GM11168 (cell line): ENCODE results near the gene BIN2.

Source experiments
- in situ Hi-C: fragments of 300-500 bp; cut with MboI; formaldehyde crosslinking; loops from one replicate; pipeline ENCODE4 v1.12.0; 2022; ENCODE audit warnings: low sequenced_read_pairs; ENCODE audit not compliant: unreplicated experiment

Gene BIN2

DNA sequence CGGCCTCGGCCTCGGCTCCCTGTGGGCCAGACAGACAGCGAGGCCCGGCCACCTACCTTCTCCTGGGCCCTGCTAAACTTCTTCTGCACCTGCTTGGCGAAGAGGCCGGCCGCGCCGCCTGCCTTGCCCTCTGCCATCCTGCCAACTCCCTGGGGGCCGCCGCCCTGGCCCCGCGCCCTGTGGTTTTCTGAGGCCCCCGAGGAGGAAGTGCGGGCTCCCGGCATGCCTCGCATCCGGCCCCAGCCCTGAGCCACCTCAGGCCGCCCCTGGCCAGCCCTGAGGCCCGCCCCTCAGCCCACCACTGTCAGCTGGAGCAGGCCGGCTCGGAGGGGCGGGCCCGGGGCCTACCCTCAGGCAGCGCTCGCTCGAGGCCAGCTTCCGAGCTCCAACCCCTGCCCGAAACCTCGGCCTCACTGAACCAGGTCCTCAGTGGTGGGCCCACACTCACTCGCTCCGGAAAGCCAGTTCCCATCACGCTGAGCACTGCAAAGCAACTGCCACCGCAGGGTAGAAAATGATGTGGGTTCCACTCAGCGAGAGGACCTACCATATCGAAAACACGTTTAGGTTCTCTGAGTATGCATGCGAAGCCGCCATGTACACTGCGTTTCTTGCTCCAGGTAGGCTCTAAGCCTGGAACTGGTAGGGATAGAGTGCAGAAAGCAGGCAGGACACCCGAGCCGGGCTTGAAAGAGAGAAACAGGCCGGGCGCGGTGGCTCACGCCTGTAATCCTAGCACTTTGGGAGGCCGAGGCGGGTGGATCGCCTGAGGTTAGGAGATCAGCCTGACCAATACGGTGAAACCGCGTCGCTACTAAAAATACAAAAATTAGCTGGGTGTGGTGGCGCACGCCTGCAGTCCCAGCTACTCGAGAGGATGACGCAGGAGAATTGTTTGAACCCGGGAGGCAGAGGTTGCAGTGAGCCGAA is at the start of gene BIN2:
TSS of gene BIN2 (minus strand) at position 209 of the 930 bp plus-strand sequence. CDS start at position 137, 72 bp downstream.
- in situ Hi-C loops, result no loop called here

GRCh38 chr12:51373187-51373586 is 49.2 kb upstream of the BIN2 start:
- in situ Hi-C loops, result no loop called here

GRCh38 chr12:51372021-51372420 is 48.0 kb upstream of the BIN2 start:
- in situ Hi-C loops, result no loop called here

- in situ Hi-C loops, result no loop called here
These were observed 47.5 kb upstream of the BIN2 start for GRCh38 chr12:51371295-51371953.

DNA sequence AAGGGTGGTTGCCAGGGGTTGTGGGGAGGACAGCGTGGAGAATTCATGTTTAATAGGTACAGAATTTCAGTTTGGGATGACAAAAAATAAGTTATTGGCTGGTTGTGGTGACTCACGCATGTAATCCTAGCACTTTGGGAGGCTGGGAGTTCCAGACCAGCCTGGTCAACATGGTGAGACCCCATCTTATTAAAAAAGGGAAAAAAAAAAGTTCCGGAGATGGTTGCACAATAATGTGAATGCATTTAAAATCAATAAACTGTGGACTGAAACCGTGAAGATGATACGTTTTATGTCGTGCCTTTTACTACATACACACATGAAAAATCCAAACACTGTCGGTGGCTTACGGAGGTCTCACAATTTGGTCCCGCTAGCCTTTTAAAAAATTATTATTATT is 46.7 kb upstream of the BIN2 start:
- in situ Hi-C loops, result no loop called here

- in situ Hi-C loops, result no loop called here
These were observed 45.6 kb upstream of the BIN2 start for GRCh38 chr12:51369581-51369980.

DNA sequence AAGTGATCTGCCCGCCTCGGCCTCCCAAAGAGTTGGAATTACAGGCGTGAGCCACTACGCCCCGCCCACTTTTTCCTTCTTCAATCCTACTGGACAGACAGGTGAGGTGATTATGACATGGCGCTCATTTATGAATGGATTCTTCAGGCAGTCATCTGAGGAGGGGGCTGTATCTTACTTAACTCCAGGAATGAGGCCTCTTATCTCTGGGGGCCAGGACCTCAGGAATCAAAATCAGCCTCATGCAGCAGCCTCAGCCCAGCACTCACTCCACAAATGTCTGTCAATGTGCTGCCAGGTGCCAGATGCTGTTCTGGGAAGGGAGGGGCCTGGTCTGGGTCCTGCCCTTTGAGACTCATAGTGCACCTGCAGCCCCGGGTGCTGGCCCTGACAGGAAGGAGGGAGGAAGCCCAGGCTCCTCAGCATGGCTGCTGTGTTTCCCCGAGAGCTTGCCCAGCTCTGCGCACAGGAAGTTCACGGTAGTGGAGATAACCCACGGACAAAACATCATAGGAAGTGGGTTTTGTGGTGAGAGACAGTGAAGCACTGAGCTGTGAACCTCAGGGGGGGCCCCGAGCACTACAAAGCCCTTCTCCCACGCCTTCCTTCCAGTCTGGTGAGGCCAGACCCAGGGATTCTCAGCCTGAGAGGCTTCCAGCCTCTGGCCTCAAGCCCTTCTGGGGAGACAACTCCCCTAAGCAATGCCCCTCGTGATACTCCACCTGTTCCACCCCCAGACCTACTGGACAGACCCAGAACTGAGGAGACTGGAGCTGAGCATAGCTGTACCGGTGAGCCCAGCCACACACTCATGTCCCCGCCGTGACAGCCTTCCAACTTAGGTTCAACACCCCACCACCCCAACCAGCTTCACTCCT is 44.9 kb upstream of the BIN2 start:
- in situ Hi-C loops, result no loop called here

GRCh38 chr12:51365276-51365675 is 41.3 kb upstream of the BIN2 start:
- in situ Hi-C loops, result no loop called here

DNA sequence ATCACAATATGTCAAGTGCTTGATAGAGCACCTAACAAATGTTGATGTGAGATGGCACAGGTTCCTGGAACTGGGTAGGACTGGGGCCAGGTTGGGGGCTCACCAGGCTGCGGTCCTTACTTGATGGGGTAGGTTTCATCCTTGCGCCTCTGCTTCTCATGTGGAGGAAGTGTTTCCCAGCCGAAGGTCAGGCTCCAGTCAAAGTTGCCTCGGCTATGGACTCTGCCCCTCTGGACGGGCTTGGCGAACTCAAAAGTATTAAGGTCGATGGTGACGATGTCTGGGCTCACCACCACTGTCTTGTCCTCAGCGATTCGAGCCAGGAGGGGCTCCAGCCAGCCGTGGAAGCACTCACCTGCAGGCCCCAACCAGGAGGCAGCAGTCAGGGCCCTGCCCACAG is 40.0 kb upstream of the BIN2 start:
- in situ Hi-C loops, result no loop called here

DNA sequence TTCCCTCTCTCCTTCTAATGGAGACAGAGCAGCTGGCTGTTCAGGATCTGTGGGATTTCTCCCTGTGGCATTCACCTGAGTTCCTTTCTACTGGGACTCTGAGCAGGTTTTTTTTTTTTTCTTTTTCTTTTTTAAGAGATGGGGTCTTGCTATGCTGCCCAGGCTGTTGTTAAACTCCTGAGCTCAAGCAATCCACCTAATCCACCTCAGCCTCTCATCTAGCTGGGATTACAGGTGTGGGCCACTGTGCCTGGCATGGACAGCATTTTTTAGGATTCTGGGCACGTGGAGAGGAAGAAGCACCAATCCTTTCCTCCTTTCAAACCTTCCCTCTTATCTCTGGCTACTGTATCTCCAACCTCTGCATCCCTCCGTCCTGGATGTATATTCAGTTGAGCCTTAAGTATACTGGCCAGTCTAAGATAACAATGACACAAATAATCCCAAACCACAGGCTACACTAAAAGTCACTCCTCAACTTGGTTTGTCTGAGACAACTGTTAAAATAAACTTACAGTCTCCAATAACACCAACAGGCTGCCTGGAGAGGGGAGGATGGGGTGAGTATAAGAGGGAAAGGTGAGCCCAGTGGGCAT is 38.9 kb upstream of the BIN2 start:
- in situ Hi-C loops, result no loop called here

GRCh38 chr12:51362307-51362706 is 38.3 kb upstream of the BIN2 start:
- in situ Hi-C loops, result no loop called here

- in situ Hi-C loops, result no loop called here
These were observed 37.4 kb upstream of the BIN2 start for GRCh38 chr12:51361161-51362016.

DNA sequence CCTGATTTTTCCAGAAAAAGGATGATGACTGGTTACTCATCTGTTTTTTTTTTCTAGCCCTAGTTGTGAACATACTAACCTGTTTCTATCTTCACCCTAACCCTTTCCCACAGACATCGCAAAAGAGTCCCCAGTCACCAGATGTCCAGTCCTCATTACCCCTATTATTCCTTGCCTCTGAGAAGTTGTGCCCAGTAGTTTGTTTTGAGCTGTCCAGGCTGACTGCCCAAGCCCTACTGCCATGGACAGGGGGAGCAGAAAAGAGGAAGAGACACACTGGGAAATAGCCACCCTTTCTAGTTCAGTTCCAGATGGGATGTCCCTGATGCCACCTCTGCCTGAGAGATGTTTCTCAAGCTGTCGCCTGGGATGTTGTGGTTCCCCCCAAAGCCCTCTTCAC is 36.3 kb upstream of the BIN2 start:
- in situ Hi-C loops, result no loop called here

- in situ Hi-C loops, result no loop called here
These were observed 35.9 kb upstream of the BIN2 start for GRCh38 chr12:51359851-51360250.

- in situ Hi-C loops, result no loop called here
These were observed 34.5 kb upstream of the BIN2 start for GRCh38 chr12:51358496-51358895.

GRCh38 chr12:51357374-51358047 is 33.5 kb upstream of the BIN2 start:
- in situ Hi-C loops, result no loop called here

- in situ Hi-C loops, result no loop called here
These were observed 28.0 kb upstream of the BIN2 start for GRCh38 chr12:51351913-51352532.

GRCh38 chr12:51349026-51349425 is 25.1 kb upstream of the BIN2 start:
- in situ Hi-C loops, result loop anchor here (25.0 kb wide), 1 partner anchor 537 kb away; no protein-coding TSS in a partner anchor
